K562 (cell line): Measurements from ENCODE around the gene GPC2. TPM values are rescaled to one million over a fixed set of nuclear protein-coding genes. Genes with fewer than 3 reads are reported as not detected.
A peak's percentile ranks its signal among the peaks of the same experiment; 100 is the strongest.

Experiments
- BCL6 ChIP-seq: fragments of 250-450 bp; sonication (Bioruptor Pico); IDR thresholded peaks from 2 replicates; pipeline ENCODE4 v1.4.0; 2020
- C11orf30 ChIP-seq: fragments of 450-650 bp; IDR thresholded peaks from 2 replicates; pipeline ENCODE4 v1.6.1; 2016; ENCODE audit warnings: low read depth, mild to moderate bottlenecking
- CREB1 ChIP-seq, 2 experiments: sonication (generic) in 1 of 2; formaldehyde crosslinking in 1 of 2; IDR thresholded peaks; 2 replicates each; pipeline versions ENCODE4 v1.6.1 to v1.8.0; 2012 to 2022; ENCODE audit warnings: inconsistent platforms in 1 of 2, mild to moderate bottlenecking in 1 of 2, missing genetic modification reagents in 1 of 2, moderate library complexity in 1 of 2
- DNMT1 ChIP-seq: fragments of 450-650 bp; IDR thresholded peaks from 2 replicates; pipeline ENCODE4 v1.6.1; 2016; ENCODE audit warnings: antibody characterized with exemption, mild to moderate bottlenecking
- ELF1 ChIP-seq: fragments of 200-800 bp; sonication (Bioruptor generic); IDR thresholded peaks from 2 replicates; pipeline ENCODE4 v1.6.1; 2016; ENCODE audit warnings: missing genetic modification characterization, missing compliant biosample characterization
- RAD21 ChIP-seq, 2 experiments: fragments of 250-450 bp in 1 of 2; fragments of 450-650 bp in 1 of 2; sonication (Bioruptor Pico) in 1 of 2; formaldehyde crosslinking in 1 of 2; IDR thresholded peaks in 1 of 2; conservative IDR thresholded peaks in 1 of 2; 2 replicates each; pipeline versions ENCODE4 v1.4.0 to v1.8.0; 2020 to 2022; ENCODE audit warnings: mild to moderate bottlenecking in 2 of 2, moderate library complexity in 1 of 2
- TEAD2 ChIP-seq: fragments of 450-650 bp; IDR thresholded peaks from 2 replicates; pipeline ENCODE4 v1.6.1; 2016; ENCODE audit warnings: missing genetic modification characterization, control low read depth, missing compliant biosample characterization
- ZFP1 ChIP-seq: fragments of 450-650 bp; formaldehyde crosslinking; IDR thresholded peaks from 2 replicates; pipeline ENCODE4 v1.4.0; 2020; ENCODE audit warnings: mild to moderate bottlenecking, mixed read lengths
- ZNF175 ChIP-seq: fragments of 200-800 bp; sonication (Bioruptor generic); IDR thresholded peaks from 2 replicates; pipeline ENCODE4 v1.6.1; 2016; ENCODE audit warnings: low read depth, mild to moderate bottlenecking, missing genetic modification characterization, missing compliant biosample characterization
- ZNF431 ChIP-seq: sonication (generic); formaldehyde crosslinking; IDR thresholded peaks from 2 replicates; pipeline ENCODE4 v1.8.0; 2022; ENCODE audit warnings: mild to moderate bottlenecking, missing genetic modification reagents
- polyA plus RNA-seq, 8 experiments: library from polyadenylated mRNA; depleted of rRNA in 4 of 8; stranded (reverse) in 5 of 8; unstranded in 3 of 8; fragments of >200 nt; fragmentation: Nextera tagmentation in 2 of 8; fragmentation: Illumina TruSeq in 1 of 8; extraction: Ambion mirVana in 2 of 8; extraction: Trizol in 1 of 8; gene quantifications; 2 replicates each; pipeline versions ENCODE4 v1.2.1 to v1.2.3, GENCODE V29; 2011 to 2014; ENCODE audit warnings: inconsistent platforms in 1 of 8, missing spikeins in 1 of 8
- total RNA-seq, 7 experiments: library from RNA; depleted of rRNA in 6 of 7; stranded (reverse); fragments of >200 nt in 6 of 7; fragmentation: Illumina TruSeq in 2 of 7; extraction: Trizol in 2 of 7; gene quantifications; 2 replicates each; pipeline versions ENCODE4 v1.2.1 to v1.2.3, GENCODE V29; 2011 to 2021; ENCODE audit warnings: low replicate concordance in 1 of 7
- TF ChIP-seq, protein P1 (sequence below), 2 experiments: fragments of 450-650 bp in 1 of 2; sonication (generic) in 1 of 2; formaldehyde crosslinking in 1 of 2; IDR thresholded peaks in 1 of 2; conservative IDR thresholded peaks in 1 of 2; 2 replicates each; pipeline versions ENCODE4 v1.6.1 to v1.8.1; 2016 to 2023; ENCODE audit warnings: mild to moderate bottlenecking in 2 of 2, moderate library complexity in 2 of 2, inconsistent platforms in 1 of 2, missing genetic modification reagents in 1 of 2
- TF ChIP-seq, protein P2 (sequence below): sonication (generic); formaldehyde crosslinking; IDR thresholded peaks from 2 replicates; pipeline ENCODE4 v1.9.0; 2022; ENCODE audit warnings: mild to moderate bottlenecking, missing genetic modification reagents
- TF ChIP-seq, protein P3 (sequence below): fragments of 250-450 bp; sonication (Bioruptor Pico); IDR thresholded peaks from 2 replicates; pipeline ENCODE4 v1.4.0; 2020
- TF ChIP-seq, protein P4 (sequence below): fragments of 250-450 bp; sonication (Bioruptor Pico); IDR thresholded peaks from 2 replicates; pipeline ENCODE4 v1.5.0; 2022; ENCODE audit warnings: mild to moderate bottlenecking
- TF ChIP-seq, protein P5 (sequence below): fragments of 250-450 bp; sonication (Bioruptor Pico); IDR thresholded peaks from 2 replicates; pipeline ENCODE4 v1.4.0; 2020

The GPC2 gene
- total and polyA plus RNA-seq, 9 of the 15 experiments (the other 6 are each of a cell fraction or from before 2014, with no cell fraction given) = 0.06 to 7.7 (median 1.4) TPM; not detected in 1

DNA sequence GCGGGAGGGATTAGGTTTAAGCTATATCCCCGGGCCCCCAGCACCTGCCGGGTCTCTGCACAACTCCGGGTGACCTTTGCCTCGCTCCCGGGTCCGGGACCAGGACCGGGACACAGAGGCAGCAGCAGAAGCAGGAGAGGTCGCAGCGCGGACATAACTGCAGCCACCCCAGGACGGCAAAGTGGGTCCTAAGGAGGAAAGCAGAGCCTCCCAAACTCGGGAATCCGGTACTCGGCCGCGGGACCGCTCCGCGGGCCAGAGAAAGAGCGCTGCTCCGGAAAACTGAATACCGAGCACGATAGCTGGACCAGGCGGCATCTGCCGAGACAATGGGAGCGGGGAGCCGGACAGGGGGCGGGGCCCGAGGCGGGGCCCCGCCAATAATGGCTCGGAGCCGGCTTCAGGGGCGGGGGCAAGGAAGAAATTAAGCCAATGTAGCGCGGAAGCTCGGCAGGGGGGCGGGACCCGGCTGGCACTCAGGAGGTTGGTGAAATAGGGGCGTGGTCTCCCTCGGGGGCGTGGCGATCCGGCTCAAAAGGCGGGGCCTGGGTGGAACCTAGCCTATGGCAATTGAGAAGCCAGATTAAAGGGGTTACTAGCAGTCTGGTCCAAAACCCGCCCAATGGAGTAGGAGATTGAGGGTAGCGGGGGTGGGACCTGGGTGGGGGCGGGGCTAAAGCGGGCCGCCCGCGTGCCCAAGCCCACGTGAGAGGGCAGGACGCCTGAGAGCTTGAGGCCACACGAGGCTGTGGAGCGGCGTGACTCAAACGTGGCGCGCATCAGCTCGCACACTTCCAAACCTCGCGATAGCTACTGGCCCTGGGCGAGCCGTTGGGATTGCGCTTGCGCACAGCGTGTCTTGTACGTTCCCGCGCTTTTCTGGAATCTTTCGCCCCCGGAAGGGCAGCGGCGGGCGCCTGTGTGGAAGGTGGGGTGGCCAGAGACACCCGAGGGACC lies at the start of gene GPC2, which contains the start of gene STAG3 (continued):
- TF ChIP-seq, protein P1, sequence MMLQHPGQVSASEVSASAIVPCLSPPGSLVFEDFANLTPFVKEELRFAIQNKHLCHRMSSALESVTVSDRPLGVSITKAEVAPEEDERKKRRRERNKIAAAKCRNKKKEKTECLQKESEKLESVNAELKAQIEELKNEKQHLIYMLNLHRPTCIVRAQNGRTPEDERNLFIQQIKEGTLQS (IDR thresholded peaks at IDR 0.05) = peak; percentile 35; the same call in 1 of the 2 replicates
- TF ChIP-seq, protein P1 (CRISPR knock-in tag; conservative IDR thresholded peaks at IDR 0.05) = no peak
- TF ChIP-seq ZFP1 (no peak), C11orf30 (no peak), ZNF175 (no peak), RAD21 (CRISPR knock-in tag; conservative IDR thresholded peaks at IDR 0.05 in 1 of 2, IDR thresholded peaks at IDR 0.05 in 1 of 2) (no peak), ELF1 (no peak), CREB1 (IDR thresholded peaks at IDR 0.05) (0 out of 2 replicates have a peak, but pooled peaks have one; percentile 10), CREB1 (CRISPR knock-in tag; IDR thresholded peaks at IDR 0.05) (peak; percentile 36; the same call in 1 of the 2 replicates), TEAD2 (tag) (no peak), BCL6 (CRISPR knock-in tag) (no peak), ZNF431 (peak; percentile 72; the same call in 1 of the 2 replicates), DNMT1 (no peak)
- TF ChIP-seq, protein P2, sequence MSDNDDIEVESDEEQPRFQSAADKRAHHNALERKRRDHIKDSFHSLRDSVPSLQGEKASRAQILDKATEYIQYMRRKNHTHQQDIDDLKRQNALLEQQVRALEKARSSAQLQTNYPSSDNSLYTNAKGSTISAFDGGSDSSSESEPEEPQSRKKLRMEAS = peak; percentile 98
- TF ChIP-seq, protein P3, sequence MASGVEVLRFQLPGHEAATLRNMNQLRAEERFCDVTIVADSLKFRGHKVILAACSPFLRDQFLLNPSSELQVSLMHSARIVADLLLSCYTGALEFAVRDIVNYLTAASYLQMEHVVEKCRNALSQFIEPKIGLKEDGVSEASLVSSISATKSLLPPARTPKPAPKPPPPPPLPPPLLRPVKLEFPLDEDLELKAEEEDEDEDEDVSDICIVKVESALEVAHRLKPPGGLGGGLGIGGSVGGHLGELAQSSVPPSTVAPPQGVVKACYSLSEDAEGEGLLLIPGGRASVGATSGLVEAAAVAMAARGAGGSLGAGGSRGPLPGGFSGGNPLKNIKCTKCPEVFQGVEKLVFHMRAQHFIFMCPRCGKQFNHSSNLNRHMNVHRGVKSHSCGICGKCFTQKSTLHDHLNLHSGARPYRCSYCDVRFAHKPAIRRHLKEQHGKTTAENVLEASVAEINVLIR (CRISPR knock-in tag) = no peak
- TF ChIP-seq, protein P4, sequence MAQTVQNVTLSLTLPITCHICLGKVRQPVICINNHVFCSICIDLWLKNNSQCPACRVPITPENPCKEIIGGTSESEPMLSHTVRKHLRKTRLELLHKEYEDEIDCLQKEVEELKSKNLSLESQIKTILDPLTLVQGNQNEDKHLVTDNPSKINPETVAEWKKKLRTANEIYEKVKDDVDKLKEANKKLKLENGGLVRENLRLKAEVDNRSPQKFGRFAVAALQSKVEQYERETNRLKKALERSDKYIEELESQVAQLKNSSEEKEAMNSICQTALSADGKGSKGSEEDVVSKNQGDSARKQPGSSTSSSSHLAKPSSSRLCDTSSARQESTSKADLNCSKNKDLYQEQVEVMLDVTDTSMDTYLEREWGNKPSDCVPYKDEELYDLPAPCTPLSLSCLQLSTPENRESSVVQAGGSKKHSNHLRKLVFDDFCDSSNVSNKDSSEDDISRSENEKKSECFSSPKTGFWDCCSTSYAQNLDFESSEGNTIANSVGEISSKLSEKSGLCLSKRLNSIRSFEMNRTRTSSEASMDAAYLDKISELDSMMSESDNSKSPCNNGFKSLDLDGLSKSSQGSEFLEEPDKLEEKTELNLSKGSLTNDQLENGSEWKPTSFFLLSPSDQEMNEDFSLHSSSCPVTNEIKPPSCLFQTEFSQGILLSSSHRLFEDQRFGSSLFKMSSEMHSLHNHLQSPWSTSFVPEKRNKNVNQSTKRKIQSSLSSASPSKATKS (CRISPR knock-in tag) = no peak
- TF ChIP-seq, protein P5, sequence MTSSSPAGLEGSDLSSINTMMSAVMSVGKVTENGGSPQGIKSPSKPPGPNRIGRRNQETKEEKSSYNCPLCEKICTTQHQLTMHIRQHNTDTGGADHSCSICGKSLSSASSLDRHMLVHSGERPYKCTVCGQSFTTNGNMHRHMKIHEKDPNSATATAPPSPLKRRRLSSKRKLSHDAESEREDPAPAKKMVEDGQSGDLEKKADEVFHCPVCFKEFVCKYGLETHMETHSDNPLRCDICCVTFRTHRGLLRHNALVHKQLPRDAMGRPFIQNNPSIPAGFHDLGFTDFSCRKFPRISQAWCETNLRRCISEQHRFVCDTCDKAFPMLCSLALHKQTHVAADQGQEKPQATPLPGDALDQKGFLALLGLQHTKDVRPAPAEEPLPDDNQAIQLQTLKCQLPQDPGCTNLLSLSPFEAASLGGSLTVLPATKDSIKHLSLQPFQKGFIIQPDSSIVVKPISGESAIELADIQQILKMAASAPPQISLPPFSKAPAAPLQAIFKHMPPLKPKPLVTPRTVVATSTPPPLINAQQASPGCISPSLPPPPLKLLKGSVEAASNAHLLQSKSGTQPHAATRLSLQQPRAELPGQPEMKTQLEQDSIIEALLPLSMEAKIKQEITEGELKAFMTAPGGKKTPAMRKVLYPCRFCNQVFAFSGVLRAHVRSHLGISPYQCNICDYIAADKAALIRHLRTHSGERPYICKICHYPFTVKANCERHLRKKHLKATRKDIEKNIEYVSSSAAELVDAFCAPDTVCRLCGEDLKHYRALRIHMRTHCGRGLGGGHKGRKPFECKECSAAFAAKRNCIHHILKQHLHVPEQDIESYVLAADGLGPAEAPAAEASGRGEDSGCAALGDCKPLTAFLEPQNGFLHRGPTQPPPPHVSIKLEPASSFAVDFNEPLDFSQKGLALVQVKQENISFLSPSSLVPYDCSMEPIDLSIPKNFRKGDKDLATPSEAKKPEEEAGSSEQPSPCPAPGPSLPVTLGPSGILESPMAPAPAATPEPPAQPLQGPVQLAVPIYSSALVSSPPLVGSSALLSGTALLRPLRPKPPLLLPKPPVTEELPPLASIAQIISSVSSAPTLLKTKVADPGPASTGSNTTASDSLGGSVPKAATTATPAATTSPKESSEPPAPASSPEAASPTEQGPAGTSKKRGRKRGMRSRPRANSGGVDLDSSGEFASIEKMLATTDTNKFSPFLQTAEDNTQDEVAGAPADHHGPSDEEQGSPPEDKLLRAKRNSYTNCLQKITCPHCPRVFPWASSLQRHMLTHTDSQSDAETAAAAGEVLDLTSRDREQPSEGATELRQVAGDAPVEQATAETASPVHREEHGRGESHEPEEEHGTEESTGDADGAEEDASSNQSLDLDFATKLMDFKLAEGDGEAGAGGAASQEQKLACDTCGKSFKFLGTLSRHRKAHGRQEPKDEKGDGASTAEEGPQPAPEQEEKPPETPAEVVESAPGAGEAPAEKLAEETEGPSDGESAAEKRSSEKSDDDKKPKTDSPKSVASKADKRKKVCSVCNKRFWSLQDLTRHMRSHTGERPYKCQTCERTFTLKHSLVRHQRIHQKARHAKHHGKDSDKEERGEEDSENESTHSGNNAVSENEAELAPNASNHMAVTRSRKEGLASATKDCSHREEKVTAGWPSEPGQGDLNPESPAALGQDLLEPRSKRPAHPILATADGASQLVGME (CRISPR knock-in tag) = peak; percentile 68; the same call in 1 of the 2 replicates
